NB4 (cell line): ENCODE data around the gene FRMD4B.
"Not testable (repeated sequence)": the region's sequence is repeated elsewhere in the genome, so short reads cannot be mapped to it uniquely, and the experiment has no call there.

Experiments used
- DNase-seq: peaks from one replicate; pipeline ENCODE4 v3.0.0; 2010; ENCODE audit warnings: low read depth
- H3K4me3 ChIP-seq: one replicate; pipeline ENCODE4 v1.5.1; 2011; ENCODE audit warnings: mild to moderate bottlenecking, low read depth, low read length, moderate library complexity
- MYC ChIP-seq: IDR thresholded peaks from 2 replicates; pipeline ENCODE4 v1.6.1; 2011; ENCODE audit warnings: low read depth, low read length
- POLR2A ChIP-seq: IDR thresholded peaks from 2 replicates; pipeline ENCODE4 v1.6.1; 2011; ENCODE audit warnings: mild to moderate bottlenecking; ENCODE audit not compliant: insufficient read length; ENCODE audit errors: extremely low read depth
- TF ChIP-seq, protein P1 (sequence below): IDR thresholded peaks from one replicate; pipeline ENCODE4 v1.5.1; 2012; ENCODE audit warnings: low read depth, low read length
- TF ChIP-seq, protein P2 (sequence below): IDR thresholded peaks from 2 replicates; pipeline ENCODE4 v1.6.1; 2011; ENCODE audit warnings: low read depth, low read length

FRMD4B gene

DNA sequence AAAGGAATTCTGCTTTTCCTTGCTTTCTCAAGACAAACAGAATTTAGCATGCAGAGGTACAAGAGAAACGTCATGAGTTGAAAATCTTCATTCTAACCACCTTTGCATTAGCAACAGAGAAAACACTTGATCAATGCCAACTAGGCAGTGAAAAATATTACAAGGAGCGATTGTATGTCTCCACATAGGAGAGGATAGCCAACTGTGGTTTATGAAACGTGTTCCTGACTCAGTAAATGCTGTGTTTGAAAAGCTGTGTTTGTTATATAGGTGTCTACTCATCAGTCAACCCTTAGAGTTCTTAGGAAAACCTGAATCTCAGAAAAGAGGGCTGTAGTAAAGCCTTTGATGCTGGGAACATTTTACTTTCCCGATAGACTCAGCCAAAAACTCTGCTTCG, 102.4 kb downstream of the FRMD4B start:
- TF ChIP-seq, protein P1, sequence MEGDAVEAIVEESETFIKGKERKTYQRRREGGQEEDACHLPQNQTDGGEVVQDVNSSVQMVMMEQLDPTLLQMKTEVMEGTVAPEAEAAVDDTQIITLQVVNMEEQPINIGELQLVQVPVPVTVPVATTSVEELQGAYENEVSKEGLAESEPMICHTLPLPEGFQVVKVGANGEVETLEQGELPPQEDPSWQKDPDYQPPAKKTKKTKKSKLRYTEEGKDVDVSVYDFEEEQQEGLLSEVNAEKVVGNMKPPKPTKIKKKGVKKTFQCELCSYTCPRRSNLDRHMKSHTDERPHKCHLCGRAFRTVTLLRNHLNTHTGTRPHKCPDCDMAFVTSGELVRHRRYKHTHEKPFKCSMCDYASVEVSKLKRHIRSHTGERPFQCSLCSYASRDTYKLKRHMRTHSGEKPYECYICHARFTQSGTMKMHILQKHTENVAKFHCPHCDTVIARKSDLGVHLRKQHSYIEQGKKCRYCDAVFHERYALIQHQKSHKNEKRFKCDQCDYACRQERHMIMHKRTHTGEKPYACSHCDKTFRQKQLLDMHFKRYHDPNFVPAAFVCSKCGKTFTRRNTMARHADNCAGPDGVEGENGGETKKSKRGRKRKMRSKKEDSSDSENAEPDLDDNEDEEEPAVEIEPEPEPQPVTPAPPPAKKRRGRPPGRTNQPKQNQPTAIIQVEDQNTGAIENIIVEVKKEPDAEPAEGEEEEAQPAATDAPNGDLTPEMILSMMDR, result no peak
- TF ChIP-seq, protein P2, sequence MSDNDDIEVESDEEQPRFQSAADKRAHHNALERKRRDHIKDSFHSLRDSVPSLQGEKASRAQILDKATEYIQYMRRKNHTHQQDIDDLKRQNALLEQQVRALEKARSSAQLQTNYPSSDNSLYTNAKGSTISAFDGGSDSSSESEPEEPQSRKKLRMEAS, result no peak
- no peak for DNase-seq
- no peak overlapping the region for H3K4me3 ChIP-seq

DNA sequence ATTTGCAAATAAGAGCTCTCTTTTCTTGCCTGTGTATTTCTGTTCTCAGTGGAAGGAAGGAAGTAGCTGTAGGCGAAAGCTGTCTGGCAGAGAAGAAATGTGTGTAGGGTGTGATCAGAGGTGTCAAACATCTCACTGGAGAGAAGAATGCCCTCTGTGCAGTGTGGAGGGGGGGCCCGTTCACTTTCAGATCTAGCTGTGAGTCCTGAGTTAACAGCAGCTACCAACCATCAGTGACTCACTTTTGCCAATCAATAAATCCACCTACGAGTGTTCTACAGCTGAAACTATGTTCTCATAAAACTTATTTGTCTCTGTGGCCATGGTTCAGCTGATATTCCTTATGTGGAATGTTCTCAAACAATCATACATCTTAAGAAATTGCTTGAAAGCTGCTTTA, 103.7 kb downstream of the FRMD4B start:
- TF ChIP-seq POLR2A (no peak), MYC (no peak)
- TF ChIP-seq, protein P1, result no peak
- TF ChIP-seq, protein P2, result no peak
- DNase-seq, result no peak
- H3K4me3 ChIP-seq, result no peak overlapping the region

DNA sequence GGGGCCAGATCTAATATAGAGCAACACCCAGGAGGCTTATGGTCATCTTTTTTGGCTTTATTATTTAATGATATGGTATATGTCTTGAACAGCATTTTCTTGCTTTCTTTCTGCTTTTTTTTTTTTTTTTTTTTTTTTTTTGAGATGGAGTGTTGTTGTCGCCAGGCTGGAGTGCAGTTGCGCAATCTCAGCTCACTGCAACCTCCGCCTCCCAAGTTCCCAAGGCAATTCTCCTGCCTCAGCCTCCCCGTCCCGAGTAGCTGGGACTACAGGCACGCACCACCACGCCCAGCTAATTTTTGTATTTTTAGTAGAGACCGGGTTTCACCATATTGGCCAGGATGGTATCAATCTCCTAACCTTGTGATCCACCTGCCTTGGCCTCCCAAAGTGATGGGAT, 108.5 kb downstream of the FRMD4B start:
- not testable (repeated sequence) for H3K4me3 ChIP-seq, DNase-seq

DNA sequence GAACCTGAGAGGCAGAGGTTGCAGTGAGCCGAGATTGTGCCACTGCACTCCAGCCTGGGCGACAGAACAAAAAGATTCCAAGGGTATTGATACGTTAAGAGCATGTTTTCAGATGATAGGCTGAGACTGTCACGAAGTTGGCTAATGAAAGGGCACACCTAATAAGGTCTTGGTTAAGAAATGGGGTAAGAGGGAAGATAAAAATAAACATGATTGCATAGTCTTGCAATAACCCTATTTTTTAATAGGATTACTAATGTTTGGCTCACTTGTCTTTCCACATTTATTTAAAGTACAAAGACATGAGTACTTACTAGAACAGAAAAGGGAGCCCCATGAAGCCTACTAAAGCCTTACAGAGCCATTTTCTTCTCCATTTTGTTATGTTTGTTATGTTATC, 109.0 kb downstream of the FRMD4B start:
- TF ChIP-seq, protein P2, result no peak
- TF ChIP-seq, protein P1, result no peak
- TF ChIP-seq MYC, result no peak
- no peak for TF ChIP-seq POLR2A
- no peak for DNase-seq
- no peak overlapping the region for H3K4me3 ChIP-seq

DNA sequence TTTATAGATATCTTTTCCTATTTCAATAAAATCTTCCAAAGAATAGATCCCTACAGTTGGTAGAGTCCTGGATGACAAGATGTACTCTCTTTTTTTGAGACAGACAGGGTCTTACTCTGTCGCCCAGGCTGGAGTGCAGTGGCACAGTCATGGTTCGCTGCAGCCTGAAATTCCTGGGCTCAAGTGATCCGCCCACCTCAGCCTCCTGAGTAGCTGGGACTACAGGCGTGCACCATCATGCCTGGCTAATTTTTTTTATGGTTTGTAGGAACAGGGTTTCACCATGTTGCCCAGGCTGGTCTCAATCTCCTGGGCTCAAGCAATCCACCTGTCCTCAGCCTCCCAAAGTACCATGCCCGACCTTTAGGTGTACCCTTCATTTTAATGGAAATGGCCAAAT, 109.7 kb downstream of the FRMD4B start:
- H3K4me3 ChIP-seq, DNase-seq: not testable (repeated sequence)

DNA sequence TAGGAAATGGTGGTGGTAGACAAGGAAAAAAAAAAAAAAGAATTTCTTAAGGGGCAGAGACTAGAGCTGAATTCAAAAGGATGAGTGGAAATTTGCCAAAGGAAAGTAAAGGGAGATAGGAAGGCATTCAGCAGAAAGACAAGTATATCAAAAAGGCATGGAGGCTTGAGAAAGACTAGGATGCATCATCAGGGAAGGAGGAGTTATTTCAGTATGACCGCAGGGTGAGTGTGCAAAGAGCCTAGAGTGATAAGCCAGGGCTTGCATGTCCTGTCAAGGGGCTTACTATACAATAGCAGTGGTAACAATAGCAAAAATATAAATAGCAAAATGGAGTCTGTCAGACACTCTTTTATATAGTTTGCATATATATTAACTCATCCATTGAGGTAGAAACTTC, 112.0 kb downstream of the FRMD4B start:
- TF ChIP-seq POLR2A (no peak), MYC (no peak)
- TF ChIP-seq, protein P1, result no peak
- TF ChIP-seq, protein P2, result no peak
- DNase-seq, result no peak
- H3K4me3 ChIP-seq, result no peak overlapping the region

DNA sequence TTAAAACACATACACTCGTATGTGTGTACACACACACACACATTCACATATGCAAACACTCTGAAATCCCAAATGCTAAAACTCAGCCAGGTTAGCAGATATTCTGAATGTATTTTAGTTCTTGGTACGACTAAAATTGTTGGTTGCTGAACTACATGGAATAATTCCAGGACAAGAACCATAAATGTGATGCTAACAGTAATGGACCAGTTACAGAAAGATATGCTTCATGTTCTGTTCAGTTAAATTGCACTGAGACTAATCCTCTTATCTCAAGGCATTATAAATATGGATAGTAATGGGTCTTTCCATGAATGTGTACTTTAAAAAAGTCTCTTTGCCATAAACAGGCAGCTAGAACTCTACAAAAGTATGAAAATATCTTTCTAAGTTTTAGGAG, 113.3 kb downstream of the FRMD4B start:
- H3K4me3 ChIP-seq, result no peak overlapping the region
- no peak for TF ChIP-seq MYC
- TF ChIP-seq, protein P1, result no peak
- TF ChIP-seq, protein P2, result no peak
- TF ChIP-seq POLR2A, result no peak
- DNase-seq, result no peak
